WTC11 (cell line): ENCODE data around the gene PRR5.

Experiments used
- AFF4 ChIP-seq: sonication (generic); formaldehyde crosslinking; IDR thresholded peaks from 2 replicates; pipeline ENCODE4 v1.8.1; 2023; ENCODE audit warnings: mild to moderate bottlenecking, missing genetic modification reagents, borderline replicate concordance
- ATF2 ChIP-seq: sonication (generic); formaldehyde crosslinking; IDR thresholded peaks from 2 replicates; pipeline ENCODE4 v1.8.1; 2022; ENCODE audit warnings: low read depth, missing genetic modification reagents, borderline replicate concordance
- CREB1 ChIP-seq: sonication (generic); formaldehyde crosslinking; IDR thresholded peaks from 2 replicates; pipeline ENCODE4 v1.8.0; 2023; ENCODE audit warnings: mild to moderate bottlenecking, missing genetic modification reagents
- CTCF ChIP-seq: fragments of 200-600 bp; IDR thresholded peaks from 2 replicates; pipeline ENCODE4 v1.8.0; 2022; ENCODE audit warnings: antibody characterized with exemption
- FOXP1 ChIP-seq: sonication (generic); formaldehyde crosslinking; IDR thresholded peaks from 2 replicates; pipeline ENCODE4 v1.8.0; 2022; ENCODE audit warnings: missing genetic modification reagents, mild to moderate bottlenecking, moderate library complexity, borderline replicate concordance
- FOXP4 ChIP-seq: sonication (generic); formaldehyde crosslinking; IDR thresholded peaks from 2 replicates; pipeline ENCODE4 v1.8.0; 2022; ENCODE audit warnings: mild to moderate bottlenecking, missing genetic modification reagents
- KAT7 ChIP-seq: sonication (generic); formaldehyde crosslinking; IDR thresholded peaks from 2 replicates; pipeline ENCODE4 v1.8.1; 2023; ENCODE audit warnings: missing genetic modification reagents, mild to moderate bottlenecking, borderline replicate concordance
- MAX ChIP-seq: sonication (generic); formaldehyde crosslinking; IDR thresholded peaks from 2 replicates; pipeline ENCODE4 v1.8.0; 2022; ENCODE audit warnings: mild to moderate bottlenecking, missing genetic modification reagents
- MYBL2 ChIP-seq: sonication (generic); formaldehyde crosslinking; IDR thresholded peaks from 2 replicates; pipeline ENCODE4 v1.8.1; 2023; ENCODE audit warnings: mild to moderate bottlenecking, moderate library complexity, missing genetic modification reagents
- SP1 ChIP-seq: sonication (generic); formaldehyde crosslinking; conservative IDR thresholded peaks from 2 replicates; pipeline ENCODE4 v1.8.1; 2022; ENCODE audit warnings: missing genetic modification reagents
- ZMAT4 ChIP-seq: fragments of 250-450 bp; sonication (Bioruptor Pico); IDR thresholded peaks from 2 replicates; pipeline ENCODE4 v1.9.0; 2021; ENCODE audit warnings: mild to moderate bottlenecking
- ZNF121 ChIP-seq: sonication (generic); formaldehyde crosslinking; IDR thresholded peaks from 2 replicates; pipeline ENCODE4 v1.8.0; 2023; ENCODE audit warnings: missing genetic modification reagents

- TF ChIP-seq FOXP4 (CRISPR knock-in tag) (no peak), CREB1 (CRISPR knock-in tag) (no peak), CTCF (no peak), AFF4 (no peak), FOXP1 (CRISPR knock-in tag) (no peak), ATF2 (CRISPR knock-in tag) (no peak), SP1 (no peak), ZMAT4 (CRISPR knock-in tag) (no peak), MAX (CRISPR knock-in tag) (no peak), MYBL2 (CRISPR knock-in tag) (no peak), ZNF121 (no peak), KAT7 (CRISPR knock-in tag) (no peak)
These were observed 73.9 kb downstream of the PRR5 start for GRCh38 chr22:44775862-44776261.
